H9 (cell line): Measurements from ENCODE around the gene BIRC6. TPM values are rescaled to one million over a fixed set of nuclear protein-coding genes. Genes with fewer than 3 reads are reported as not detected.
"Not testable (repeated sequence)": the region's sequence is repeated elsewhere in the genome, so short reads cannot be mapped to it uniquely, and the experiment has no call there.

Experiments
- DNase-seq: peaks from one replicate; pipeline ENCODE4 v3.0.0-alpha.2; 2017
- H2AFZ ChIP-seq: one replicate; pipeline ENCODE4 v1.6.1; 2013; ENCODE audit warnings: mild to moderate bottlenecking, low read length, control low read depth, moderate library complexity
- H2AK5ac ChIP-seq: 2 replicates; pipeline ENCODE4 v1.6.1; 2013; ENCODE audit warnings: low read length, control low read depth, mixed read lengths; ENCODE audit not compliant: insufficient read length
- H2BK120ac ChIP-seq: one replicate; pipeline ENCODE4 v1.6.1; 2013; ENCODE audit warnings: low read depth, mild to moderate bottlenecking, low read length, control low read depth, inconsistent platforms; ENCODE audit not compliant: poor library complexity, severe bottlenecking
- H2BK12ac ChIP-seq: 2 replicates; pipeline ENCODE4 v1.6.1; 2013; ENCODE audit warnings: low read length, control low read depth, mixed read lengths, low read depth; ENCODE audit not compliant: insufficient read length
- H2BK15ac ChIP-seq: 2 replicates; pipeline ENCODE4 v1.6.1; 2013; ENCODE audit warnings: low read depth, low read length, control low read depth
- H2BK20ac ChIP-seq: one replicate; pipeline ENCODE4 v1.6.1; 2013; ENCODE audit warnings: low read depth, mild to moderate bottlenecking, low read length, control low read depth, inconsistent platforms; ENCODE audit not compliant: poor library complexity, severe bottlenecking
- H2BK5ac ChIP-seq: 2 replicates; pipeline ENCODE4 v1.6.1; 2013; ENCODE audit warnings: low read length, control low read depth, mixed read lengths; ENCODE audit not compliant: insufficient read length
- H3K14ac ChIP-seq: 2 replicates; pipeline ENCODE4 v1.6.1; 2013; ENCODE audit warnings: low read length, control low read depth; ENCODE audit not compliant: insufficient read depth
- H3K18ac ChIP-seq: 2 replicates; pipeline ENCODE4 v1.6.1; 2013; ENCODE audit warnings: low read depth, mild to moderate bottlenecking, mixed read lengths, low read length, control low read depth; ENCODE audit not compliant: insufficient read length
- H3K23ac ChIP-seq: 2 replicates; pipeline ENCODE4 v1.6.1; 2013; ENCODE audit warnings: low read length, control low read depth, mixed read lengths, low read depth; ENCODE audit not compliant: insufficient read length
- H3K23me2 ChIP-seq: 2 replicates; pipeline ENCODE4 v1.6.1; 2013; ENCODE audit warnings: low read depth, mild to moderate bottlenecking, mixed read lengths, low read length, control low read depth; ENCODE audit not compliant: insufficient read length, poor library complexity, severe bottlenecking
- H3K27ac ChIP-seq: 2 replicates; pipeline ENCODE4 v1.5.1; 2013; ENCODE audit warnings: low read length, control low read depth, mixed read lengths, low read depth; ENCODE audit not compliant: insufficient read length
- H3K27me3 ChIP-seq: 2 replicates; pipeline ENCODE4 v1.6.1; 2013; ENCODE audit warnings: low read length, control low read depth, inconsistent platforms; ENCODE audit not compliant: insufficient read depth
- H3K4ac ChIP-seq: 2 replicates; pipeline ENCODE4 v1.6.1; 2013; ENCODE audit warnings: low read depth, mild to moderate bottlenecking, control low read depth, inconsistent platforms, low read length, moderate library complexity
- H3K4me1 ChIP-seq: 2 replicates; pipeline ENCODE4 v1.6.1; 2013; ENCODE audit warnings: low read length, control low read depth, inconsistent platforms; ENCODE audit not compliant: insufficient read depth
- H3K4me2 ChIP-seq: 2 replicates; pipeline ENCODE4 v1.6.1; 2013; ENCODE audit warnings: low read length, control low read depth, mixed read lengths; ENCODE audit not compliant: insufficient read length, insufficient read depth
- H3K56ac ChIP-seq: 2 replicates; pipeline ENCODE4 v1.6.1; 2013; ENCODE audit warnings: low read depth, mild to moderate bottlenecking, mixed read lengths, low read length, control low read depth; ENCODE audit not compliant: insufficient read length
- H3K79me1 ChIP-seq: 2 replicates; pipeline ENCODE4 v1.6.1; 2013; ENCODE audit warnings: low read depth, mild to moderate bottlenecking, moderate library complexity, low read length, control low read depth, inconsistent platforms; ENCODE audit not compliant: insufficient read depth, poor library complexity, severe bottlenecking
- H3K79me2 ChIP-seq: 2 replicates; pipeline ENCODE4 v1.6.1; 2013; ENCODE audit warnings: low read length, control low read depth, inconsistent platforms; ENCODE audit not compliant: insufficient read depth
- H3K9ac ChIP-seq: 2 replicates; pipeline ENCODE4 v1.6.1; 2013; ENCODE audit warnings: low read length, control low read depth, mixed read lengths; ENCODE audit not compliant: insufficient read length; ENCODE audit errors: extremely low read depth
- H3K9me3 ChIP-seq: one replicate; pipeline ENCODE4 v1.6.1; 2013; ENCODE audit warnings: low read depth, low read length, inconsistent platforms; ENCODE audit not compliant: control insufficient read depth
- H3T11ph ChIP-seq: one replicate; pipeline ENCODE4 v1.6.1; 2013; ENCODE audit warnings: mild to moderate bottlenecking, low read length, control low read depth, inconsistent platforms
- H4K20me1 ChIP-seq: one replicate; pipeline ENCODE4 v1.6.1; 2013; ENCODE audit not compliant: control insufficient read depth, insufficient read length, insufficient read depth
- H4K5ac ChIP-seq: 2 replicates; pipeline ENCODE4 v1.6.1; 2013; ENCODE audit warnings: low read depth, mild to moderate bottlenecking, mixed read lengths, low read length, control low read depth; ENCODE audit not compliant: insufficient read length
- H4K8ac ChIP-seq: replicated peaks from 2 replicates; pipeline ENCODE4 v1.6.1; 2013; ENCODE audit warnings: low read length, control low read depth, mixed read lengths, low read depth; ENCODE audit not compliant: insufficient read length
- H4K91ac ChIP-seq: 2 replicates; pipeline ENCODE4 v1.6.1; 2013; ENCODE audit warnings: low read depth, mild to moderate bottlenecking, moderate library complexity, mixed read lengths, low read length, control low read depth; ENCODE audit not compliant: insufficient read length
- H3K27ac Mint-ChIP-seq, 3 experiments: 2 replicates in 2 of 3; 3 replicates in 1 of 3; pipeline ENCODE4 v1.8.0; 2020 to 2021; ENCODE audit warnings: mixed read lengths in 3 of 3, mild to moderate bottlenecking in 1 of 3, moderate library complexity in 1 of 3
- H3K27me3 Mint-ChIP-seq: 2 replicates; pipeline ENCODE4 v1.8.0; 2021; ENCODE audit warnings: low read depth, mild to moderate bottlenecking, moderate library complexity, mixed read lengths
- H3K36me3 Mint-ChIP-seq, 3 experiments: 2 replicates in 2 of 3; 3 replicates in 1 of 3; pipeline ENCODE4 v1.8.0; 2020 to 2021; ENCODE audit warnings: low read depth in 3 of 3, mixed read lengths in 3 of 3; ENCODE audit not compliant: insufficient read depth in 1 of 3
- H3K4me1 Mint-ChIP-seq, 2 experiments: 2 replicates each; pipeline ENCODE4 v1.8.0; 2020; ENCODE audit warnings: mixed read lengths in 2 of 2
- H3K4me3 Mint-ChIP-seq, 2 experiments: 2 replicates in 1 of 2; 3 replicates in 1 of 2; pipeline ENCODE4 v1.8.0; 2020 to 2021; ENCODE audit warnings: mild to moderate bottlenecking in 2 of 2, mixed read lengths in 2 of 2, moderate library complexity in 1 of 2
- H3K9me3 Mint-ChIP-seq, 2 experiments: 2 replicates in 1 of 2; 3 replicates in 1 of 2; pipeline ENCODE4 v1.8.0; 2020; ENCODE audit warnings: mild to moderate bottlenecking in 2 of 2, mixed read lengths in 2 of 2, moderate library complexity in 1 of 2
- WGBS: extraction: QIAGEN DNeasy Blood & Tissue Kit; methylation state at CpG from one replicate; pipeline ENCODE4 v1.1.7; 2013; ENCODE audit warnings: missing lambda C conversion rate, low lambda C conversion rate, mixed read lengths; ENCODE audit not compliant: insufficient read length; ENCODE audit errors: extremely low coverage; 5-methylcytosine and 5-hydroxymethylcytosine counted together
- total RNA-seq: library from RNA; stranded (reverse); gene quantifications from 2 replicates; pipeline ENCODE4 v1.2.1, GENCODE V29; 2021

BIRC6 gene
- total RNA-seq, 1 experiment from 2014 or later = 78.8 TPM

DNA sequence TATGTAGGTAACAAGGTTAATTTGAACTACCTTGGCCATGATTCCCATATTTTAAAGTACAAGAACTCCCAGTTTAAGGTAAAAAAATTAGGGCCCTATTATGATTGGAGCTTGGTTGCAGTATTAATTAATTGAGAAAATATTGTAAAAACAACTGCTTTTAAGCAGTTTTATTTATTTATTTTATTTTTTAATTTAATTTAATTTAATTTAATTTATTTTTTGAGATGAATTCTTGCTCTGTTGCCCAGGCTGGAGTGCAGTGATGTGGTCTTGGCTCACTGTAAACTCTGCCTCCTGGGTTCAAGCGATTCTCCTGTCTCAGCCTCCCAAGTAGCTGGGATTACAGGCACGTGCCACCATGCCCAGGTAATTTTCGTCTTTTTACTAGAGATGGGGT, 8.9 kb downstream of the BIRC6 start:
- not testable (repeated sequence) for H2AFZ ChIP-seq, H3K56ac ChIP-seq, H3K4me3 Mint-ChIP-seq, H2BK120ac ChIP-seq, H3K27me3 ChIP-seq, H2BK12ac ChIP-seq, H3K9me3 Mint-ChIP-seq, H3K4ac ChIP-seq, H4K8ac ChIP-seq, H3K14ac ChIP-seq, H3K4me2 ChIP-seq, H2BK5ac ChIP-seq, H3K9me3 ChIP-seq, H3K27ac Mint-ChIP-seq, H4K91ac ChIP-seq, H2BK15ac ChIP-seq, H3K23ac ChIP-seq, H2BK20ac ChIP-seq, H3K18ac ChIP-seq, DNase-seq, H4K20me1 ChIP-seq, H3K23me2 ChIP-seq, H3K4me1 ChIP-seq, H2AK5ac ChIP-seq, H3K9ac ChIP-seq, H3K27me3 Mint-ChIP-seq, H3K79me1 ChIP-seq, H4K5ac ChIP-seq, H3T11ph ChIP-seq, H3K27ac ChIP-seq
- Mint-ChIP-seq H3K36me3 (peaks cover 13 to 22% (median 13%) of the 10 kb centered on the region in 3 experiments; a peak in 6 of 7 replicates), H3K4me1 (peaks cover 7 to 12% of the 10 kb centered on the region in 2 experiments)
- no CpG with 5 or more reads among the region's 3 CpGs for WGBS
- H3K79me2 ChIP-seq = peaks cover 69% of the 10 kb centered on the region; the same call in 1 of the 2 replicates
